GM23338 (cell line): ENCODE measurements around the gene HSP90AB1. TPM values are rescaled to one million over a fixed set of nuclear protein-coding genes. Genes with fewer than 3 reads are reported as not detected.
A peak's percentile ranks its signal among the peaks of the same experiment; 100 is the strongest.

ENCODE experiments used
- ATAC-seq: fragments of 200-7000 bp; cut with Tn5 transposase; 3 replicates; pipeline ENCODE4 v1.9.1; 2020
- DNase-seq: peaks from one replicate; pipeline ENCODE4 v3.0.0-alpha.2; 2015; ENCODE audit warnings: low spot score
- H2AFZ ChIP-seq: fragments of 200-600 bp; sonication (generic); 2 replicates; pipeline ENCODE4 v1.8.0; 2016; ENCODE audit warnings: antibody characterized with exemption, mild to moderate bottlenecking, moderate library complexity
- H3F3A ChIP-seq: fragments of 200-600 bp; sonication (generic); replicated peaks from 2 replicates; pipeline ENCODE4 v1.8.0; 2017; ENCODE audit warnings: antibody characterized with exemption, mixed run types, low read depth
- H3K27ac ChIP-seq: fragments of 200-600 bp; sonication (generic); 2 replicates; pipeline ENCODE4 v1.6.1; 2016; ENCODE audit warnings: low read depth
- H3K27me3 ChIP-seq: fragments of 200-600 bp; sonication (generic); 2 replicates; pipeline ENCODE4 v1.8.0; 2016; ENCODE audit warnings: mild to moderate bottlenecking, mixed run types, moderate library complexity; ENCODE audit not compliant: insufficient read depth
- H3K36me3 ChIP-seq: fragments of 200-600 bp; sonication (generic); 2 replicates; pipeline ENCODE4 v1.8.0; 2016; ENCODE audit warnings: mild to moderate bottlenecking; ENCODE audit not compliant: insufficient read depth
- H3K4me1 ChIP-seq: fragments of 200-600 bp; sonication (generic); 2 replicates; pipeline ENCODE4 v1.8.0; 2016; ENCODE audit warnings: mild to moderate bottlenecking, moderate library complexity; ENCODE audit not compliant: insufficient read depth
- H3K4me2 ChIP-seq: fragments of 200-600 bp; sonication (generic); 2 replicates; pipeline ENCODE4 v1.7.1; 2017; ENCODE audit warnings: mixed run types
- H3K4me3 ChIP-seq: fragments of 200-600 bp; sonication (generic); 2 replicates; pipeline ENCODE4 v1.6.1; 2016; ENCODE audit warnings: mixed run types
- H3K79me2 ChIP-seq: fragments of 200-600 bp; sonication (generic); replicated peaks from 2 replicates; pipeline ENCODE4 v1.8.0; 2017; ENCODE audit warnings: mild to moderate bottlenecking; ENCODE audit not compliant: insufficient read depth
- H3K9me2 ChIP-seq: fragments of 200-600 bp; sonication (generic); 2 replicates; pipeline ENCODE4 v1.8.0; 2017; ENCODE audit not compliant: insufficient read depth
- H4K20me1 ChIP-seq: fragments of 200-600 bp; sonication (generic); replicated peaks from 2 replicates; pipeline ENCODE4 v1.8.0; 2017; ENCODE audit warnings: mild to moderate bottlenecking; ENCODE audit not compliant: insufficient read depth
- H3K27ac Mint-ChIP-seq: 2 replicates; pipeline ENCODE4 v1.8.0; 2020; ENCODE audit warnings: inconsistent platforms, mild to moderate bottlenecking, moderate library complexity, mixed read lengths
- H3K27me3 Mint-ChIP-seq: 3 replicates; pipeline ENCODE4 v1.8.0; 2022; ENCODE audit warnings: low read depth, mild to moderate bottlenecking, moderate library complexity, mixed read lengths, inconsistent platforms; ENCODE audit not compliant: insufficient read depth, poor library complexity
- H3K36me3 Mint-ChIP-seq: 3 replicates; pipeline ENCODE4 v1.8.0; 2021; ENCODE audit warnings: low read depth, mild to moderate bottlenecking, inconsistent platforms, moderate library complexity, mixed read lengths
- H3K4me1 Mint-ChIP-seq: 3 replicates; pipeline ENCODE4 v1.8.0; 2020; ENCODE audit warnings: mild to moderate bottlenecking, inconsistent platforms, mixed read lengths
- H3K4me3 Mint-ChIP-seq: 3 replicates; pipeline ENCODE4 v1.8.0; 2021; ENCODE audit warnings: moderate library complexity, mild to moderate bottlenecking, inconsistent platforms, mixed read lengths
- H3K9me3 Mint-ChIP-seq: 3 replicates; pipeline ENCODE4 v1.8.0; 2020; ENCODE audit warnings: moderate library complexity, mild to moderate bottlenecking, inconsistent platforms, mixed read lengths
- CREB1 ChIP-seq: fragments of 250-450 bp; sonication (Bioruptor Pico); IDR thresholded peaks from 2 replicates; pipeline ENCODE4 v1.5.0; 2020; ENCODE audit warnings: low read depth, mild to moderate bottlenecking, moderate library complexity
- CTCF ChIP-seq, 2 experiments: fragments of 200-600 bp in 1 of 2; sonication (generic) in 1 of 2; conservative IDR thresholded peaks; 2 replicates each; pipeline versions ENCODE4 v1.5.1 to v1.6.1; 2016 to 2017; ENCODE audit warnings: antibody characterized with exemption in 2 of 2, low read depth in 2 of 2, mild to moderate bottlenecking in 2 of 2, moderate library complexity in 1 of 2
- EZH2phosphoT487 ChIP-seq: fragments of 200-600 bp; sonication (generic); IDR thresholded peaks from one replicate; pipeline ENCODE4 v1.8.1; 2018; ENCODE audit warnings: antibody characterized with exemption; ENCODE audit not compliant: unreplicated experiment
- JUNB ChIP-seq: IDR thresholded peaks from one replicate; pipeline ENCODE4 v1.6.1; 2016; ENCODE audit warnings: antibody characterized with exemption; ENCODE audit not compliant: unreplicated experiment
- POLR2AphosphoS5 ChIP-seq: IDR thresholded peaks from 2 replicates; pipeline ENCODE4 v1.6.1; 2016; ENCODE audit warnings: antibody characterized with exemption, low read depth
- REST ChIP-seq: IDR thresholded peaks from one replicate; pipeline ENCODE4 v1.6.1; 2018; ENCODE audit warnings: antibody characterized with exemption; ENCODE audit not compliant: unreplicated experiment
- STAT1 ChIP-seq: IDR thresholded peaks from one replicate; pipeline ENCODE4 v1.6.1; 2016; ENCODE audit warnings: antibody characterized with exemption; ENCODE audit not compliant: unreplicated experiment
- ZNF462 ChIP-seq: fragments of 250-450 bp; sonication (Bioruptor Pico); IDR thresholded peaks from 2 replicates; pipeline ENCODE4 v1.5.0; 2020; ENCODE audit warnings: mild to moderate bottlenecking, moderate library complexity
- polyA plus RNA-seq: library from polyadenylated mRNA; unstranded; fragments of >200 nt; fragmentation: Nextera tagmentation; extraction: Ambion mirVana; gene quantifications from 2 replicates; pipeline ENCODE4 v1.2.1, GENCODE V29; 2016
- total RNA-seq: library from RNA; depleted of rRNA; stranded (reverse); fragments of >200 nt; shearing (Covaris generic); gene quantifications from 2 replicates; pipeline ENCODE4 v1.2.3, GENCODE V29; 2014

HSP90AB1 gene
- total and polyA plus RNA-seq, 2 experiments from 2014 or later = 1,425 to 2,361 TPM

- H3K27ac Mint-ChIP-seq = peak overlapping the region; percentile 94
- Histone ChIP-seq H3K27ac (peak overlapping the region; percentile 95; the same call in 1 of the 2 replicates), H3F3A (no peaks in the 10 kb centered on the region), H3K9me2 (no peaks in the 10 kb centered on the region), H4K20me1 (no peaks in the 10 kb centered on the region), H3K36me3 (no peaks in the 10 kb centered on the region), H3K4me2 (peak overlapping the region; percentile 67), H2AFZ (peak overlapping the region; percentile 20), H3K4me1 (peaks cover 53% of the 10 kb centered on the region), H3K79me2 (no peaks in the 10 kb centered on the region), H3K4me3 (no peak overlapping the region), H3K27me3 (no peaks in the 10 kb centered on the region)
- TF ChIP-seq EZH2phosphoT487 = no peak
- no peak for TF ChIP-seq STAT1
- no peak for TF ChIP-seq REST
- H3K36me3 Mint-ChIP-seq = no peaks in the 10 kb centered on the region
- H3K27me3 Mint-ChIP-seq = peaks cover 10% of the 10 kb centered on the region
- H3K4me1 Mint-ChIP-seq = peaks cover 49% of the 10 kb centered on the region
- H3K4me3 Mint-ChIP-seq = peak overlapping the region; percentile 15; the same call in 1 of the 3 replicates
- DNase-seq (no peak), ATAC-seq (no peak)
- no peaks in the 10 kb centered on the region for H3K9me3 Mint-ChIP-seq
Observed at GRCh38 chr6:44201638-44202303, 45.1 kb upstream of the HSP90AB1 start.

- H3K27me3 ChIP-seq = no peaks in the 10 kb centered on the region
- Mint-ChIP-seq H3K27ac (peak overlapping the region; percentile 94), H3K27me3 (peaks cover 10% of the 10 kb centered on the region), H3K9me3 (no peaks in the 10 kb centered on the region), H3K4me1 (peaks cover 55% of the 10 kb centered on the region), H3K4me3 (peak overlapping the region; percentile 15; the same call in 1 of the 3 replicates), H3K36me3 (no peaks in the 10 kb centered on the region)
- no peak overlapping the region; the same call in 1 of the 2 replicates for H3K4me3 ChIP-seq
- ATAC-seq = peak; percentile 92
- H3K4me2 ChIP-seq = peak overlapping the region; percentile 67
- peak overlapping the region; percentile 95 for H3K27ac ChIP-seq
- H3K36me3 ChIP-seq = no peaks in the 10 kb centered on the region
- H3F3A ChIP-seq = no peaks in the 10 kb centered on the region
- H2AFZ ChIP-seq = peak overlapping the region; percentile 20; the same call in 1 of the 2 replicates
- no peaks in the 10 kb centered on the region for H3K9me2 ChIP-seq
- peak; percentile 95 for DNase-seq
- H3K79me2 ChIP-seq = no peaks in the 10 kb centered on the region
- H4K20me1 ChIP-seq = no peaks in the 10 kb centered on the region
- peaks cover 55% of the 10 kb centered on the region for H3K4me1 ChIP-seq
- TF ChIP-seq CREB1 (CRISPR knock-in tag) (0 out of 2 replicates have a peak, but pooled peaks have one; percentile 24), STAT1 (no peak), CTCF (conservative IDR thresholded peaks at IDR 0.05; ENCODE audit: low read depth in 2 of 2) (no peak), JUNB (no peak), POLR2AphosphoS5 (no peak), ZNF462 (CRISPR knock-in tag) (peak; percentile 43; the same call in 1 of the 2 replicates)
Observed at GRCh38 chr6:44202332-44202971, 44.4 kb upstream of the HSP90AB1 start.
